ENCODE measurements around the gene STEAP3.

The STEAP3 gene

GRCh38 chr2:119223521-119224390 is at the start of gene STEAP3:
TSS of gene STEAP3 (plus strand) at chr2:119223834. CDS start at chr2:119231013, 7,179 bp downstream.
- no peak for DNase-seq (ENCODE audit: low read depth)
- TF ChIP-seq CTCF (IDR thresholded peaks at IDR 0.05; ENCODE audit: control insufficient read depth, extremely low read depth, insufficient read depth), result no peak
- peak within 1 kb of the TSS; percentile 61 for H3K4me3 ChIP-seq (ENCODE audit: low read depth, low read length)

- peak; percentile 1 for DNase-seq (ENCODE audit: low read depth)
- no peak overlapping the region for H3K4me3 ChIP-seq (ENCODE audit: low read depth, low read length)
These were observed 49.2 kb upstream of the STEAP3 start for GRCh38 chr2:119174216-119174992.

GRCh38 chr2:119174993-119175347 is 48.7 kb upstream of the STEAP3 start:
- H3K4me3 ChIP-seq (ENCODE audit: low read depth, low read length), result no peak overlapping the region
- DNase-seq (ENCODE audit: low read depth), result peak; percentile 2
- TF ChIP-seq CTCF (IDR thresholded peaks at IDR 0.05; ENCODE audit: control insufficient read depth, extremely low read depth, insufficient read depth), result no peak

More at GRCh38 chr2:119174216-119174992, 49.2 kb upstream of the STEAP3 start:
- peak; percentile 85 for TF ChIP-seq CTCF (IDR thresholded peaks at IDR 0.05; ENCODE audit: control insufficient read depth, extremely low read depth, insufficient read depth)

- no peak overlapping the region for H3K4me3 ChIP-seq (ENCODE audit: low read depth, low read length)
- no peak for TF ChIP-seq CTCF (IDR thresholded peaks at IDR 0.05; ENCODE audit: control insufficient read depth, extremely low read depth, insufficient read depth)
These were observed 48.1 kb upstream of the STEAP3 start for GRCh38 chr2:119175517-119175916.

GRCh38 chr2:119177171-119177837 is 46.3 kb upstream of the STEAP3 start:
- no peak for DNase-seq (ENCODE audit: low read depth)
- no peak for TF ChIP-seq CTCF (IDR thresholded peaks at IDR 0.05; ENCODE audit: control insufficient read depth, extremely low read depth, insufficient read depth)
- H3K4me3 ChIP-seq (ENCODE audit: low read depth, low read length), result no peak overlapping the region

More at GRCh38 chr2:119175517-119175916, 48.1 kb upstream of the STEAP3 start:
- no peak for DNase-seq (ENCODE audit: low read depth)

GRCh38 chr2:119177838-119178190 is 45.8 kb upstream of the STEAP3 start:
- DNase-seq (ENCODE audit: low read depth), result no peak
- no peak for TF ChIP-seq CTCF (IDR thresholded peaks at IDR 0.05; ENCODE audit: control insufficient read depth, extremely low read depth, insufficient read depth)

More at GRCh38 chr2:119177838-119178190, 45.8 kb upstream of the STEAP3 start:
- H3K4me3 ChIP-seq (ENCODE audit: low read depth, low read length), result no peak overlapping the region

Measured in LNCaP clone FGC (cell line).